ENCODE measurements around the gene TAS2R1. TPM values are rescaled to one million over a fixed set of nuclear protein-coding genes. Genes with fewer than 3 reads are reported as not detected.

Gene TAS2R1
- total and polyA plus RNA-seq, 2 donors (not counting 1 experiment from before 2014, with no cell fraction given), result not detected

GRCh38 chr5:9615331-9615730, 14.8 kb downstream of the TAS2R1 start:
- Histone ChIP-seq H3K4me2 (replicated peaks; ENCODE audit: low read depth, low read length, poor library complexity, severe bottlenecking) (no peak overlapping the region), H2AFZ (ENCODE audit: insufficient read depth, low read depth, low read length, poor library complexity, severe bottlenecking) (no peak overlapping the region), H3K27ac (ENCODE audit: low read length in 2 of 2) (no peak overlapping the region), H3K9ac (ENCODE audit: low read length) (no peak overlapping the region), H3K79me2 (ENCODE audit: control insufficient read depth, insufficient read depth, low read length) (no peaks in the 10 kb centered on the region), H3K36me3 (replicated peaks in 1 of 2; ENCODE audit: control extremely low read depth in 1 of 2, control insufficient read depth in 1 of 2, extremely low read depth in 1 of 2, insufficient read depth in 2 of 2, low read length in 1 of 2) (no peaks in the 10 kb centered on the region), H4K20me1 (ENCODE audit: control insufficient read depth, insufficient read depth, low read length, poor library complexity, severe bottlenecking) (no peaks in the 10 kb centered on the region), H3K27me3 (replicated peaks in 1 of 4; ENCODE audit: control extremely low read depth in 1 of 4, control insufficient read depth in 3 of 4, insufficient read depth in 4 of 4, low read length in 3 of 4) (no peaks in the 10 kb centered on the region), H3K9me3 (ENCODE audit: control extremely low read depth in 1 of 3, control insufficient read depth in 2 of 3, insufficient read depth in 1 of 3, low read length in 2 of 3) (peaks cover 0 to 4% (median 0%) of the 10 kb centered on the region in 3 donors), H3K4me1 (ENCODE audit: control insufficient read depth in 2 of 2, insufficient read depth in 2 of 2, low read length in 2 of 2) (no peaks in the 10 kb centered on the region), H3K4me3 (ENCODE audit: control extremely low read depth in 1 of 5, extremely low read depth in 1 of 5, insufficient read depth in 1 of 5, low read depth in 2 of 5, low read length in 4 of 5) (no peak overlapping the region)
- CTCF ChIA-PET, result no interaction called here
- no peaks in the 10 kb centered on the region for H3K27me3 Mint-ChIP-seq
- no peak for ATAC-seq (ENCODE audit: low read depth)
- peaks cover 3% of the 10 kb centered on the region for H3K9me3 Mint-ChIP-seq (ENCODE audit: insufficient read depth)
- intact Hi-C loops (cut with micrococcal nuclease), result no loop called here
- POLR2A ChIA-PET, result no interaction called here
- H3K4me3 Mint-ChIP-seq, result no peak overlapping the region
- H3K4me1 Mint-ChIP-seq, result no peaks in the 10 kb centered on the region
- WGBS (ENCODE audit: insufficient coverage), result no CpG with 5 or more reads among the region's 3 CpGs
- no peak overlapping the region for H3K27ac Mint-ChIP-seq
- DNase-seq, result no peak
- TF ChIP-seq CTCF (IDR thresholded peaks at IDR 0.05), result no peak

- no peak for TF ChIP-seq CTCF (IDR thresholded peaks at IDR 0.05)
- TF ChIP-seq EZH2 (IDR thresholded peaks at IDR 0.05; ENCODE audit: borderline replicate concordance, insufficient read depth, low read depth, low read length, poor library complexity, severe bottlenecking), result no peak
- Histone ChIP-seq H3K4me2 (replicated peaks; ENCODE audit: low read depth, low read length, poor library complexity, severe bottlenecking) (no peak overlapping the region), H3K36me3 (replicated peaks in 1 of 2; ENCODE audit: control extremely low read depth in 1 of 2, control insufficient read depth in 1 of 2, extremely low read depth in 1 of 2, insufficient read depth in 2 of 2, low read length in 1 of 2) (no peaks in the 10 kb centered on the region), H3K79me2 (ENCODE audit: control insufficient read depth, insufficient read depth, low read length) (no peaks in the 10 kb centered on the region), H4K20me1 (ENCODE audit: control insufficient read depth, insufficient read depth, low read length, poor library complexity, severe bottlenecking) (no peaks in the 10 kb centered on the region), H2AFZ (ENCODE audit: insufficient read depth, low read depth, low read length, poor library complexity, severe bottlenecking) (no peak overlapping the region), H3K27ac (ENCODE audit: low read length in 2 of 2) (no peak overlapping the region), H3K4me3 (ENCODE audit: control extremely low read depth in 1 of 5, extremely low read depth in 1 of 5, insufficient read depth in 1 of 5, low read depth in 2 of 5, low read length in 4 of 5) (no peak overlapping the region), H3K9me3 (ENCODE audit: control extremely low read depth in 1 of 3, control insufficient read depth in 2 of 3, insufficient read depth in 1 of 3, low read length in 2 of 3) (peaks cover 0 to 4% (median 0%) of the 10 kb centered on the region in 3 donors), H3K27me3 (replicated peaks in 1 of 4; ENCODE audit: control extremely low read depth in 1 of 4, control insufficient read depth in 3 of 4, insufficient read depth in 4 of 4, low read length in 3 of 4) (no peaks in the 10 kb centered on the region), H3K9ac (ENCODE audit: low read length) (no peak overlapping the region), H3K4me1 (ENCODE audit: control insufficient read depth in 2 of 2, insufficient read depth in 2 of 2, low read length in 2 of 2) (no peaks in the 10 kb centered on the region)
- Mint-ChIP-seq H3K4me3 (no peak overlapping the region), H3K27ac (no peak overlapping the region), H3K27me3 (no peaks in the 10 kb centered on the region), H3K4me1 (no peaks in the 10 kb centered on the region), H3K9me3 (ENCODE audit: insufficient read depth) (peaks cover 3% of the 10 kb centered on the region)
- ChIA-PET CTCF (no interaction called here), POLR2A (no interaction called here)
- ATAC-seq (ENCODE audit: low read depth) (no peak), DNase-seq (no peak)
- WGBS (ENCODE audit: insufficient coverage), result 100% methylated on average over 3 of the region's 3 CpGs
- intact Hi-C loops (cut with micrococcal nuclease), result no loop called here
These were observed 16.8 kb downstream of the TAS2R1 start for GRCh38 chr5:9613360-9613759.
